GM12878 (cell line): ENCODE measurements around the gene SIK2. TPM values are rescaled to one million over a fixed set of nuclear protein-coding genes. Genes with fewer than 3 reads are reported as not detected.

ENCODE experiments used
- ATAC-seq: fragments of 200-7000 bp; cut with Tn5 transposase; 3 replicates; pipeline ENCODE4 v1.9.1; 2020; ENCODE audit warnings: mild to moderate bottlenecking, moderate library complexity
- BruUV-seq: library from RNA; stranded (reverse); fragments of 400-500 nt; replicated peaks from 2 replicates; lab custom pipeline; 2021; lab: Mats Ljungman, UMichigan
- CTCF ChIA-PET: fragments of 300-600 bp; sonication (Branson Sonifier 250); formaldehyde crosslinking; extraction: SDS; loops from one replicate; lab custom pipeline; 2021; ENCODE audit warnings: inconsistent platforms; lab: Yijun Ruan, JAX
- POLR2A ChIA-PET: fragments of 350-600 bp; formaldehyde crosslinking; extraction: SDS; loops from one replicate; lab custom pipeline; 2021; ENCODE audit warnings: inconsistent platforms; lab: Charles Lee
- RAD21 ChIA-PET: fragments of 300-600 bp; sonication (Branson Sonifier 250); formaldehyde crosslinking; loops from one replicate; lab custom pipeline; 2023; ENCODE audit warnings: antibody characterized with exemption; ENCODE audit not compliant: unreplicated experiment; lab: Charles Lee
- SMC1A ChIA-PET: fragments of 300-600 bp; sonication (Branson Sonifier 250); formaldehyde crosslinking; loops from one replicate; lab custom pipeline; 2023; ENCODE audit not compliant: unreplicated experiment, uncharacterized antibody; lab: Charles Lee
- DNase-seq: peaks from one replicate; pipeline ENCODE4 v3.0.0-alpha.2; 2011; ENCODE audit warnings: low read depth, low spot score
- FAIRE-seq: peaks from 3 replicates; lab custom pipeline; 2011; peaks lifted over from hg19 to GRCh38; lab: Jason Lieb, UNC
- H2AFZ ChIP-seq: 2 replicates; pipeline ENCODE4 v1.6.0; 2011; ENCODE audit warnings: low read depth, low read length, control low read depth; ENCODE audit not compliant: control insufficient read depth
- H3K27ac ChIP-seq: 2 replicates; pipeline ENCODE4 v1.5.1; 2011; ENCODE audit warnings: control low read depth; ENCODE audit not compliant: control insufficient read depth, insufficient read depth
- H3K27me3 ChIP-seq, 2 experiments: replicated peaks in 1 of 2; 2 replicates each; pipeline versions ENCODE4 v1.6.0 to v1.6.1; 2011; ENCODE audit warnings: low read length in 1 of 2; ENCODE audit not compliant: control insufficient read depth in 2 of 2, insufficient read depth in 2 of 2
- H3K36me3 ChIP-seq, 2 experiments: 2 replicates each; pipeline ENCODE4 v1.5.1; 2011; ENCODE audit warnings: low read length in 1 of 2; ENCODE audit not compliant: control insufficient read depth in 2 of 2, insufficient read depth in 2 of 2
- H3K4me1 ChIP-seq: 2 replicates; pipeline ENCODE4 v1.6.1; 2011; ENCODE audit warnings: mild to moderate bottlenecking, low read length, moderate library complexity, mixed read lengths; ENCODE audit not compliant: control insufficient read depth, insufficient read depth
- H3K4me2 ChIP-seq: 2 replicates; pipeline ENCODE4 v1.6.0; 2011; ENCODE audit warnings: control low read depth; ENCODE audit not compliant: control insufficient read depth, insufficient read depth
- H3K4me3 ChIP-seq: fragments of 200-600 bp; sonication (generic); 2 replicates; pipeline ENCODE4 v1.5.1; 2016
- H3K79me2 ChIP-seq: 2 replicates; pipeline ENCODE4 v1.6.0; 2011; ENCODE audit warnings: low read length; ENCODE audit not compliant: control insufficient read depth, insufficient read depth
- H3K9ac ChIP-seq: 2 replicates; pipeline ENCODE4 v1.8.0; 2011; ENCODE audit warnings: low read length, control low read depth, mixed read lengths; ENCODE audit not compliant: control insufficient read depth, insufficient read depth
- H3K9me3 ChIP-seq: replicated peaks from 3 replicates; pipeline ENCODE4 v1.5.1; 2011; ENCODE audit warnings: mild to moderate bottlenecking, low read length; ENCODE audit not compliant: control insufficient read depth, insufficient read depth
- H4K20me1 ChIP-seq: 2 replicates; pipeline ENCODE4 v1.6.0; 2011; ENCODE audit not compliant: control insufficient read depth, insufficient read depth
- BACH1 ChIP-seq: fragments of 450-650 bp; IDR thresholded peaks from 2 replicates; pipeline ENCODE4 v1.6.1; 2017; ENCODE audit warnings: mild to moderate bottlenecking, borderline replicate concordance
- CUX1 ChIP-seq: IDR thresholded peaks from 2 replicates; pipeline ENCODE4 v1.6.1; 2012; ENCODE audit warnings: improper control_type of control experiment, low read depth, low read length; ENCODE audit not compliant: insufficient replicate concordance
- GABPA ChIP-seq: IDR thresholded peaks from 2 replicates; pipeline ENCODE4 v1.6.1; 2014; ENCODE audit warnings: antibody characterized with exemption, low read depth, mild to moderate bottlenecking, inconsistent platforms
- KAT2A ChIP-seq: conservative IDR thresholded peaks from 2 replicates; pipeline ENCODE4 v1.6.1; 2011; ENCODE audit warnings: low read depth, low read length; ENCODE audit not compliant: control insufficient read depth
- KLF5 ChIP-seq: fragments of 450-650 bp; IDR thresholded peaks from 2 replicates; pipeline ENCODE4 v1.6.1; 2014; ENCODE audit warnings: mild to moderate bottlenecking; ENCODE audit not compliant: partially characterized antibody
- PBX3 ChIP-seq: IDR thresholded peaks from 2 replicates; pipeline ENCODE4 v1.6.1; 2011; ENCODE audit warnings: mild to moderate bottlenecking, low read depth, low read length, moderate library complexity; ENCODE audit not compliant: insufficient replicate concordance
- REST ChIP-seq: IDR thresholded peaks from 2 replicates; pipeline ENCODE4 v1.6.1; 2012; ENCODE audit warnings: mild to moderate bottlenecking, low read depth, low read length
- SMARCA5 ChIP-seq: fragments of 450-650 bp; IDR thresholded peaks from 2 replicates; pipeline ENCODE4 v1.6.1; 2017; ENCODE audit warnings: mild to moderate bottlenecking
- ZNF592 ChIP-seq: fragments of 450-650 bp; IDR thresholded peaks from 2 replicates; pipeline ENCODE4 v1.6.1; 2017; ENCODE audit warnings: mild to moderate bottlenecking, moderate library complexity
- WGBS: methylation state at CpG from one replicate; pipeline ENCODE4 v1.1.6; 2016; ENCODE audit warnings: low lambda C conversion rate; ENCODE audit not compliant: insufficient replicate concordance, insufficient coverage; ENCODE audit errors: missing lambda C conversion rate; 5-methylcytosine and 5-hydroxymethylcytosine counted together
- in situ Hi-C: fragments of 300-500 bp; cut with MboI; formaldehyde crosslinking; loops from 9 replicates; pipeline ENCODE4 v1.14.3; 2018; ENCODE audit warnings: mixed read lengths
- intact Hi-C: fragments of 100-400 bp; cut with micrococcal nuclease; formaldehyde crosslinking; loops from one replicate; pipeline ENCODE4 v1.14.2; 2022; ENCODE audit not compliant: unreplicated experiment
- polyA plus RNA-seq, 11 experiments: library from polyadenylated mRNA; depleted of rRNA in 4 of 11; unstranded in 6 of 11; stranded (reverse) in 5 of 11; fragments of >200 nt; fragmentation: Nextera tagmentation in 4 of 11; fragmentation: Illumina TruSeq in 1 of 11; extraction: Ambion mirVana in 4 of 11; extraction: Trizol in 1 of 11; gene quantifications; 1 replicate in 1 of 11; 2 replicates in 10 of 11; pipeline versions ENCODE4 v1.2.1 to v1.2.3, GENCODE V29; 2011 to 2016; ENCODE audit warnings: inconsistent platforms in 2 of 11, missing spikeins in 2 of 11, low read depth in 1 of 11
- total RNA-seq, 4 experiments: library from RNA; depleted of rRNA in 3 of 4; stranded (reverse); fragments of >200 nt in 3 of 4; fragmentation: Illumina TruSeq in 1 of 4; extraction: Trizol in 1 of 4; gene quantifications; 2 replicates each; pipeline versions ENCODE4 v1.2.1 to v1.2.3, GENCODE V29; 2013 to 2021

SIK2 gene
- total and polyA plus RNA-seq, 10 of the 15 experiments (the other 5 are each of a cell fraction or from before 2014, with no cell fraction given) = 0.97 to 14.2 (median 4.5) TPM

- no peak overlapping the region for H2AFZ ChIP-seq
- in situ Hi-C loops (no loop called here), intact Hi-C loops (no loop called here)
- H3K9me3 ChIP-seq = no peaks in the 10 kb centered on the region
- peaks cover 0 to 5% of the 10 kb centered on the region in 2 experiments; a peak in 3 of 4 replicates for H3K36me3 ChIP-seq
- BruUV-seq = no TSS peak
- no peak for DNase-seq
- peaks cover 5% of the 10 kb centered on the region; the same call in 1 of the 2 replicates for H3K4me1 ChIP-seq
- H3K79me2 ChIP-seq = no peaks in the 10 kb centered on the region
- WGBS = 100% methylated on average over 3 of the region's 3 CpGs
- no peak for FAIRE-seq
- ChIA-PET RAD21 (interaction anchor here (0.6 kb wide), 2 partner anchors 82 to 123 kb away, joined by 3 read pairs; no protein-coding TSS in a partner anchor), CTCF (interaction anchor here (1.2 kb wide), 1 partner anchor 85 kb away, joined by 3 read pairs; no protein-coding TSS in a partner anchor), POLR2A (no interaction called here), SMC1A (interaction anchor here (0.9 kb wide), 1 partner anchor 30 kb away, joined by 3 read pairs; no protein-coding TSS in a partner anchor)
- H3K9ac ChIP-seq = no peak overlapping the region
- H4K20me1 ChIP-seq = no peaks in the 10 kb centered on the region
- no peak overlapping the region for H3K27ac ChIP-seq
- H3K4me3 ChIP-seq = no peak overlapping the region
- ATAC-seq = no peak
- no peak overlapping the region for H3K4me2 ChIP-seq
- no peaks in the 10 kb centered on the region for H3K27me3 ChIP-seq
- no peak for TF ChIP-seq GABPA
- no peak for TF ChIP-seq KLF5
- no peak for TF ChIP-seq REST
- TF ChIP-seq ZNF592 = no peak
- TF ChIP-seq PBX3 = no peak
- TF ChIP-seq BACH1 = no peak
- TF ChIP-seq KAT2A = no peak
- TF ChIP-seq CUX1 = no peak
- no peak for TF ChIP-seq SMARCA5
Observed at GRCh38 chr11:111691741-111692140, 89.5 kb downstream of the SIK2 start.
